ENCODE data around the gene FER. TPM values are rescaled to one million over a fixed set of nuclear protein-coding genes. Genes with fewer than 3 reads are reported as not detected.
"Not testable (repeated sequence)": the region's sequence is repeated elsewhere in the genome, so short reads cannot be mapped to it uniquely, and the experiment has no call there.

Gene FER
- total and polyA plus RNA-seq, 10 of the 15 experiments (the other 5 are each of a cell fraction or from before 2014, with no cell fraction given) = 4.4 to 19.1 (median 9.6) TPM

DNA sequence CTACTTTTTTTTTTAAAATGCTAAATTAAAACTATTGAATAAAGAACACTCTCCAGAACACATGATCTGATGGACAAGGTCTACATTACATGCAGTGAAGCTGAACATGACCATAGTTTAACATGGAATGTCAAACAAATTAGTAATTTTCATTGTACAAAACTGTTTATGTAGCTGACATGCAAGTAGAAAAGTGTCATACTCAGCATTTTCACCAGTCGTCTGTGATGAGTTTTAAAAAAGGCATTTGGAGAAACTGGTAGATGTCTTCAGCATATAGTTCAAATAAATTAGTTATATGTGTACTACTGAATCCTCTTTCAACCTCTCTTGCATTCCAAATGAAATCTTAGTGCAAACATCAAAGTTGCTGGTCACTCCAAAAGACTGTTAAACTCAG lies 301.9 kb downstream of the FER start:
- Histone ChIP-seq H3K4me1 (ENCODE audit: control insufficient read depth, insufficient read depth, low read length) (no peaks in the 10 kb centered on the region), H3K4me2 (ENCODE audit: control insufficient read depth, insufficient read depth) (no peak overlapping the region), H3K27ac (ENCODE audit: control insufficient read depth, insufficient read depth) (no peak overlapping the region), H3K4me3 (no peak overlapping the region), H4K20me1 (ENCODE audit: control insufficient read depth, insufficient read depth) (no peaks in the 10 kb centered on the region), H3K9ac (ENCODE audit: control insufficient read depth, insufficient read depth, low read length) (no peak overlapping the region), H2AFZ (ENCODE audit: control insufficient read depth, low read depth, low read length) (no peak overlapping the region), H3K36me3 (ENCODE audit: control insufficient read depth in 2 of 2, insufficient read depth in 2 of 2, low read length in 1 of 2) (no peaks in the 10 kb centered on the region; a peak in 1 of 4 replicates), H3K79me2 (ENCODE audit: control insufficient read depth, insufficient read depth, low read length) (no peaks in the 10 kb centered on the region), H3K9me3 (replicated peaks; ENCODE audit: control insufficient read depth, insufficient read depth, low read length) (no peaks in the 10 kb centered on the region), H3K27me3 (replicated peaks in 1 of 2; ENCODE audit: control insufficient read depth in 2 of 2, insufficient read depth in 2 of 2, low read length in 1 of 2) (no peaks in the 10 kb centered on the region)
- intact Hi-C loops (cut with micrococcal nuclease; ENCODE audit: unreplicated experiment) = no loop called here
- BruUV-seq (replicated peaks) = no TSS peak
- in situ Hi-C loops (cut with MboI) = no loop called here
- SMC1A ChIA-PET (ENCODE audit: uncharacterized antibody, unreplicated experiment) = interaction anchor here (0.6 to 2.2 kb wide), 7 partner anchors 9 to 30 kb away, joined by 3 to 8 read pairs (median 3); no protein-coding TSS in a partner anchor
- CTCF ChIA-PET = interaction anchor here (0.8 to 1.1 kb wide), 3 partner anchors 10 to 357 kb away, joined by 3 read pairs; no protein-coding TSS in a partner anchor
- FAIRE-seq (no peak), ATAC-seq (no peak), DNase-seq (ENCODE audit: low read depth, low spot score) (no peak)
- 41% methylated on average over 1 of the region's 1 CpG for WGBS (ENCODE audit: insufficient coverage, insufficient replicate concordance, low lambda C conversion rate, missing lambda C conversion rate)
- POLR2A ChIA-PET = no interaction called here
- TF ChIP-seq MTA3 (IDR thresholded peaks at IDR 0.05; ENCODE audit: borderline replicate concordance, low read length) = no peak
- TF ChIP-seq ZBED1 (IDR thresholded peaks at IDR 0.05; ENCODE audit: borderline replicate concordance) = no peak
- TF ChIP-seq, protein P1, sequence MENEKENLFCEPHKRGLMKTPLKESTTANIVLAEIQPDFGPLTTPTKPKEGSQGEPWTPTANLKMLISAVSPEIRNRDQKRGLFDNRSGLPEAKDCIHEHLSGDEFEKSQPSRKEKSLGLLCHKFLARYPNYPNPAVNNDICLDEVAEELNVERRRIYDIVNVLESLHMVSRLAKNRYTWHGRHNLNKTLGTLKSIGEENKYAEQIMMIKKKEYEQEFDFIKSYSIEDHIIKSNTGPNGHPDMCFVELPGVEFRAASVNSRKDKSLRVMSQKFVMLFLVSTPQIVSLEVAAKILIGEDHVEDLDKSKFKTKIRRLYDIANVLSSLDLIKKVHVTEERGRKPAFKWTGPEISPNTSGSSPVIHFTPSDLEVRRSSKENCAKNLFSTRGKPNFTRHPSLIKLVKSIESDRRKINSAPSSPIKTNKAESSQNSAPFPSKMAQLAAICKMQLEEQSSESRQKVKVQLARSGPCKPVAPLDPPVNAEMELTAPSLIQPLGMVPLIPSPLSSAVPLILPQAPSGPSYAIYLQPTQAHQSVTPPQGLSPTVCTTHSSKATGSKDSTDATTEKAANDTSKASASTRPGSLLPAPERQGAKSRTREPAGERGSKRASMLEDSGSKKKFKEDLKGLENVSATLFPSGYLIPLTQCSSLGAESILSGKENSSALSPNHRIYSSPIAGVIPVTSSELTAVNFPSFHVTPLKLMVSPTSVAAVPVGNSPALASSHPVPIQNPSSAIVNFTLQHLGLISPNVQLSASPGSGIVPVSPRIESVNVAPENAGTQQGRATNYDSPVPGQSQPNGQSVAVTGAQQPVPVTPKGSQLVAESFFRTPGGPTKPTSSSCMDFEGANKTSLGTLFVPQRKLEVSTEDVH (IDR thresholded peaks at IDR 0.05; ENCODE audit: low read depth, partially characterized antibody) = no peak
- TF ChIP-seq, protein P2, sequence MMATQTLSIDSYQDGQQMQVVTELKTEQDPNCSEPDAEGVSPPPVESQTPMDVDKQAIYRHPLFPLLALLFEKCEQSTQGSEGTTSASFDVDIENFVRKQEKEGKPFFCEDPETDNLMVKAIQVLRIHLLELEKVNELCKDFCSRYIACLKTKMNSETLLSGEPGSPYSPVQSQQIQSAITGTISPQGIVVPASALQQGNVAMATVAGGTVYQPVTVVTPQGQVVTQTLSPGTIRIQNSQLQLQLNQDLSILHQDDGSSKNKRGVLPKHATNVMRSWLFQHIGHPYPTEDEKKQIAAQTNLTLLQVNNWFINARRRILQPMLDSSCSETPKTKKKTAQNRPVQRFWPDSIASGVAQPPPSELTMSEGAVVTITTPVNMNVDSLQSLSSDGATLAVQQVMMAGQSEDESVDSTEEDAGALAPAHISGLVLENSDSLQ (IDR thresholded peaks at IDR 0.05) = no peak
- no peak for TF ChIP-seq CHD1 (IDR thresholded peaks at IDR 0.05; ENCODE audit: low read depth, low read length)
- RAD21 ChIA-PET (ENCODE audit: unreplicated experiment) = no interaction called here

DNA sequence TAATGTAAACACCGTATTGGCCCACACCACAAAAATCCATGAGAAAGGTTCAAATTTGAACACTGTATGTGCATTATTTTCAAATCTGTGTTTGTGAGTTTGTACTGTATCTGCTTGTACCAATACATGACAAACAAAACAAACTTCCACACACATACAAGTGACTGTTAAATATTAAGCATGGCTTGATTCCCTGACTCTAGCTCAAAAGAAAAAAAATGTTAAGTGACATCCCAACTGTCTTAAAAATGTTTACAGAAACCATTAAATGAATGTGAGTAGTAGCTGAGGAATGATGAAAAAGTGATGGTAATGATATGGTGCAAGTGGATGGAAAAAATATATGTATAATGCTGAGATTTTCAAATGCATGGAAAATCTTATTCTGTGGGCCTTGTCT lies 302.6 kb downstream of the FER start:
- H3K4me2 ChIP-seq (ENCODE audit: control insufficient read depth, insufficient read depth); H2AFZ ChIP-seq (ENCODE audit: control insufficient read depth, low read depth, low read length); H3K9ac ChIP-seq (ENCODE audit: control insufficient read depth, insufficient read depth, low read length); intact Hi-C loops (cut with micrococcal nuclease; ENCODE audit: unreplicated experiment); BruUV-seq (replicated peaks); DNase-seq (ENCODE audit: low read depth, low spot score); RAD21 ChIA-PET (ENCODE audit: unreplicated experiment); H3K36me3 ChIP-seq (ENCODE audit: control insufficient read depth in 2 of 2, insufficient read depth in 2 of 2, low read length in 1 of 2); H3K4me1 ChIP-seq (ENCODE audit: control insufficient read depth, insufficient read depth, low read length); H4K20me1 ChIP-seq (ENCODE audit: control insufficient read depth, insufficient read depth); CTCF ChIA-PET; H3K27ac ChIP-seq (ENCODE audit: control insufficient read depth, insufficient read depth); H3K79me2 ChIP-seq (ENCODE audit: control insufficient read depth, insufficient read depth, low read length); in situ Hi-C loops (cut with MboI); ATAC-seq; H3K4me3 ChIP-seq; H3K27me3 ChIP-seq (replicated peaks in 1 of 2; ENCODE audit: control insufficient read depth in 2 of 2, insufficient read depth in 2 of 2, low read length in 1 of 2); H3K9me3 ChIP-seq (replicated peaks; ENCODE audit: control insufficient read depth, insufficient read depth, low read length); POLR2A ChIA-PET: not testable (repeated sequence)
- SMC1A ChIA-PET (ENCODE audit: uncharacterized antibody, unreplicated experiment) = interaction anchor here (1.0 kb wide), 1 partner anchor 16 kb away, joined by 3 read pairs; no protein-coding TSS in a partner anchor
- WGBS (ENCODE audit: insufficient coverage, insufficient replicate concordance, low lambda C conversion rate, missing lambda C conversion rate) = 100% methylated on average over 1 of the region's 1 CpG
- FAIRE-seq = peak; percentile 31

DNA sequence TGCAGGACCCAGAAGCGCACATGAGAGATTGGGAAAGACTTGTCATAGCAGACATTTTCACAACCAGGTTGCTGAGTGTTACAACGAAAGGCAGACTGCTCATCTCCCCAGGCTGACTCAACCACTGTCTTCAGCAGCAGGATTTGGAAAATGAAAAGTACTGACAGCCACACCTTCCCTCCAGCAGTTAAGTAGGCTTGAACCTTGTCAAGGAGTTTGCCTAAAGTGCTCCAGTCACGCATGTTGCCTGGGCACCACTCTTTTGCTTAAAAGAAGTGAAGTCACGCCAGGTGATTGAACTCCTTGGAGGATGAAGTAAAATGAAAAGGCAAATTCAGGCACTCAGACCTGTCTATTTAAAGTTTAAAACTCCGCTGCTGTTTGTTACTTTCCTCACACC lies 304.5 kb downstream of the FER start:
- H2AFZ ChIP-seq (ENCODE audit: control insufficient read depth, low read depth, low read length); CTCF ChIA-PET; H3K4me2 ChIP-seq (ENCODE audit: control insufficient read depth, insufficient read depth); H3K4me3 ChIP-seq; H3K4me1 ChIP-seq (ENCODE audit: control insufficient read depth, insufficient read depth, low read length); H4K20me1 ChIP-seq (ENCODE audit: control insufficient read depth, insufficient read depth); H3K27me3 ChIP-seq (replicated peaks in 1 of 2; ENCODE audit: control insufficient read depth in 2 of 2, insufficient read depth in 2 of 2, low read length in 1 of 2); in situ Hi-C loops (cut with MboI); RAD21 ChIA-PET (ENCODE audit: unreplicated experiment); ATAC-seq; DNase-seq (ENCODE audit: low read depth, low spot score); intact Hi-C loops (cut with micrococcal nuclease; ENCODE audit: unreplicated experiment); SMC1A ChIA-PET (ENCODE audit: uncharacterized antibody, unreplicated experiment); H3K79me2 ChIP-seq (ENCODE audit: control insufficient read depth, insufficient read depth, low read length); FAIRE-seq; H3K9ac ChIP-seq (ENCODE audit: control insufficient read depth, insufficient read depth, low read length); H3K36me3 ChIP-seq (ENCODE audit: control insufficient read depth in 2 of 2, insufficient read depth in 2 of 2, low read length in 1 of 2); BruUV-seq (replicated peaks); POLR2A ChIA-PET; H3K27ac ChIP-seq (ENCODE audit: control insufficient read depth, insufficient read depth); H3K9me3 ChIP-seq (replicated peaks; ENCODE audit: control insufficient read depth, insufficient read depth, low read length): not testable (repeated sequence)
- 96% methylated on average over 5 of the region's 5 CpGs for WGBS (ENCODE audit: insufficient coverage, insufficient replicate concordance, low lambda C conversion rate, missing lambda C conversion rate)
